ENCODE data around the gene TCF4.
"Not testable (repeated sequence)": the region's sequence is repeated elsewhere in the genome, so short reads cannot be mapped to it uniquely, and the experiment has no call there.

TCF4 gene

GRCh38 chr18:55475467-55475866 lies 112.5 kb downstream of the TCF4 start:
- no peak for DNase-seq (ENCODE audit: low read depth)

GRCh38 chr18:55473560-55473959 lies 114.4 kb downstream of the TCF4 start:
- DNase-seq (ENCODE audit: low read depth): no peak

GRCh38 chr18:55473058-55473457 lies 114.9 kb downstream of the TCF4 start:
- DNase-seq (ENCODE audit: low read depth): no peak

GRCh38 chr18:55470826-55471225 lies 117.2 kb downstream of the TCF4 start:
- DNase-seq (ENCODE audit: low read depth): no peak

- DNase-seq (ENCODE audit: low read depth): not testable (repeated sequence)
Measured at GRCh38 chr18:55469134-55469533, 118.9 kb downstream of the TCF4 start.

- DNase-seq (ENCODE audit: low read depth): no peak
Measured at GRCh38 chr18:55466789-55467188, 121.2 kb downstream of the TCF4 start.

GRCh38 chr18:55465313-55465712 lies 122.7 kb downstream of the TCF4 start:
- no peak for DNase-seq (ENCODE audit: low read depth)

- DNase-seq (ENCODE audit: low read depth): no peak
Measured at GRCh38 chr18:55464581-55464980, 123.4 kb downstream of the TCF4 start.

- no peak for DNase-seq (ENCODE audit: low read depth)
Measured at GRCh38 chr18:55462652-55463051, 125.3 kb downstream of the TCF4 start.

GRCh38 chr18:55461848-55462247 lies 126.1 kb downstream of the TCF4 start:
- no peak for DNase-seq (ENCODE audit: low read depth)

- DNase-seq (ENCODE audit: low read depth): no peak
Measured at GRCh38 chr18:55458456-55459203, 129.4 kb downstream of the TCF4 start.

GRCh38 chr18:55457028-55457427 lies 131.0 kb downstream of the TCF4 start:
- DNase-seq (ENCODE audit: low read depth): no peak

- DNase-seq (ENCODE audit: low read depth): no peak
Measured at GRCh38 chr18:55455938-55456337, 132.1 kb downstream of the TCF4 start.

GRCh38 chr18:55453186-55453585 lies 134.8 kb downstream of the TCF4 start:
- no peak for DNase-seq (ENCODE audit: low read depth)

GRCh38 chr18:55452123-55452611 lies 135.8 kb downstream of the TCF4 start:
- DNase-seq (ENCODE audit: low read depth): no peak

- DNase-seq (ENCODE audit: low read depth): no peak
Measured at GRCh38 chr18:55449412-55450140, 138.4 kb downstream of the TCF4 start.

- no peak for DNase-seq (ENCODE audit: low read depth)
Measured at GRCh38 chr18:55448420-55448819, 139.6 kb downstream of the TCF4 start.

GRCh38 chr18:55447672-55448018 lies 140.3 kb downstream of the TCF4 start:
- DNase-seq (ENCODE audit: low read depth): no peak

- no peak for DNase-seq (ENCODE audit: low read depth)
Measured at GRCh38 chr18:55446996-55447671, 140.9 kb downstream of the TCF4 start.

GRCh38 chr18:55444536-55444935 lies 143.5 kb downstream of the TCF4 start:
- DNase-seq (ENCODE audit: low read depth): no peak

GRCh38 chr18:55443776-55444175 lies 144.2 kb downstream of the TCF4 start:
- DNase-seq (ENCODE audit: low read depth): no peak

GRCh38 chr18:55442561-55442960 lies 145.4 kb downstream of the TCF4 start:
- no peak for DNase-seq (ENCODE audit: low read depth)

GRCh38 chr18:55440988-55441387 lies 147.0 kb downstream of the TCF4 start:
- DNase-seq (ENCODE audit: low read depth): no peak

All from activated T-cell treated with anti-CD3 and anti-CD28 coated beads for 1 hour (primary cell).